Activated CD4-positive, CD25-positive, alpha-beta regulatory T cell (primary cell): ENCODE measurements around the gene OR13C9.
"Not testable (repeated sequence)": the region's sequence is repeated elsewhere in the genome, so short reads cannot be mapped to it uniquely, and the experiment has no call there.

ENCODE experiments used
- DNase-seq, 4 experiments: peaks; one replicate each; lab custom pipeline; 2025; lab: John Stamatoyannopoulos, UW

OR13C9 gene

GRCh38 chr9:104618104-104618503 lies at the start of gene OR13C9:
TSS of gene OR13C9 (minus strand) at chr9:104618204. CDS start at chr9:104618204, 0 bp downstream.
- DNase-seq, result no peak

- DNase-seq, result no peak
These were observed 40.6 kb upstream of the OR13C9 start for GRCh38 chr9:104658496-104659195.

GRCh38 chr9:104635456-104635855 lies 17.5 kb upstream of the OR13C9 start:
- no peak for DNase-seq

GRCh38 chr9:104633976-104634520 lies 16.0 kb upstream of the OR13C9 start:
- no peak for DNase-seq

- DNase-seq, result not testable (repeated sequence)
These were observed 8.0 kb upstream of the OR13C9 start for GRCh38 chr9:104625964-104626363.

- DNase-seq, result no peak
These were observed 586 bp downstream of the OR13C9 start for GRCh38 chr9:104617418-104617817.

GRCh38 chr9:104611213-104611612 lies 6.8 kb downstream of the OR13C9 start:
- DNase-seq, result no peak

- DNase-seq, result no peak
These were observed 9.7 kb downstream of the OR13C9 start for GRCh38 chr9:104608336-104608735.

- no peak for DNase-seq
These were observed 11.9 kb downstream of the OR13C9 start for GRCh38 chr9:104606152-104606551.

GRCh38 chr9:104605527-104605926 lies 12.5 kb downstream of the OR13C9 start, which contains the start of gene OR13C2:
TSS of gene OR13C2 (minus strand) at chr9:104605627. CDS start at chr9:104605627, 0 bp downstream.
- DNase-seq, result not testable (repeated sequence)

- no peak for DNase-seq
These were observed 13.2 kb downstream of the OR13C9 start for GRCh38 chr9:104604801-104605200.

- not testable (repeated sequence) for DNase-seq
These were observed 18.7 kb downstream of the OR13C9 start, which contains the start of gene OR13C5 for GRCh38 chr9:104599313-104599712. TSS of gene OR13C5 (minus strand) at chr9:104599413. CDS start at chr9:104599413, 0 bp downstream.

- DNase-seq, result not testable (repeated sequence)
These were observed 19.3 kb downstream of the OR13C9 start for GRCh38 chr9:104598749-104599148.

GRCh38 chr9:104589626-104590025 lies 28.4 kb downstream of the OR13C9 start:
- no peak for DNase-seq

GRCh38 chr9:104586496-104587180 lies 31.4 kb downstream of the OR13C9 start:
- no peak for DNase-seq

GRCh38 chr9:104580562-104580961 lies 37.4 kb downstream of the OR13C9 start:
- no peak for DNase-seq

- DNase-seq, result no peak
These were observed 40.7 kb downstream of the OR13C9 start for GRCh38 chr9:104577263-104577662.

- DNase-seq, result no peak
These were observed 42.5 kb downstream of the OR13C9 start for GRCh38 chr9:104575456-104575855.

- DNase-seq, result no peak
These were observed 45.4 kb downstream of the OR13C9 start for GRCh38 chr9:104572612-104573011.

- DNase-seq, result no peak
These were observed 49.1 kb downstream of the OR13C9 start, which contains the start of gene OR13C8 for GRCh38 chr9:104568868-104569267. TSS of gene OR13C8 (plus strand) at chr9:104569168. CDS start at chr9:104569168, 0 bp downstream.
